GM12878 (cell line): ENCODE data around the gene RNLS. TPM values are rescaled to one million over a fixed set of nuclear protein-coding genes. Genes with fewer than 3 reads are reported as not detected.

ENCODE experiments used
- EED ChIP-seq: sonication (generic); IDR thresholded peaks from 2 replicates; pipeline ENCODE4 v1.6.1; 2016; ENCODE audit warnings: antibody characterized with exemption, low read depth
- NFIC ChIP-seq: IDR thresholded peaks from 2 replicates; pipeline ENCODE4 v1.6.1; 2012; ENCODE audit warnings: low read depth, mild to moderate bottlenecking, inconsistent platforms, low read length, moderate library complexity
- NR2C1 ChIP-seq: fragments of 450-650 bp; IDR thresholded peaks from 2 replicates; pipeline ENCODE4 v1.6.1; 2017; ENCODE audit warnings: antibody characterized with exemption, mild to moderate bottlenecking, moderate library complexity
- SRF ChIP-seq, 2 experiments: IDR thresholded peaks; 2 replicates each; pipeline ENCODE4 v1.6.1; 2011; ENCODE audit warnings: low read depth in 2 of 2, low read length in 2 of 2, mild to moderate bottlenecking in 1 of 2, moderate library complexity in 1 of 2
- STAT1 ChIP-seq: fragments of 450-650 bp; conservative IDR thresholded peaks from 2 replicates; pipeline ENCODE4 v1.6.1; 2014; ENCODE audit warnings: antibody characterized with exemption, mild to moderate bottlenecking
- polyA plus RNA-seq, 11 experiments: library from polyadenylated mRNA; depleted of rRNA in 4 of 11; unstranded in 6 of 11; stranded (reverse) in 5 of 11; fragments of >200 nt; fragmentation: Nextera tagmentation in 4 of 11; fragmentation: Illumina TruSeq in 1 of 11; extraction: Ambion mirVana in 4 of 11; extraction: Trizol in 1 of 11; gene quantifications; 1 replicate in 1 of 11; 2 replicates in 10 of 11; pipeline versions ENCODE4 v1.2.1 to v1.2.3, GENCODE V29; 2011 to 2016; ENCODE audit warnings: inconsistent platforms in 2 of 11, missing spikeins in 2 of 11, low read depth in 1 of 11
- total RNA-seq, 4 experiments: library from RNA; depleted of rRNA in 3 of 4; stranded (reverse); fragments of >200 nt in 3 of 4; fragmentation: Illumina TruSeq in 1 of 4; extraction: Trizol in 1 of 4; gene quantifications; 2 replicates each; pipeline versions ENCODE4 v1.2.1 to v1.2.3, GENCODE V29; 2013 to 2021
- TF ChIP-seq, protein P1 (sequence below): fragments of 450-650 bp; IDR thresholded peaks from 2 replicates; pipeline ENCODE4 v1.6.1; 2018; ENCODE audit warnings: borderline replicate concordance, mild to moderate bottlenecking; ENCODE audit not compliant: partially characterized antibody
- TF ChIP-seq, protein P2 (sequence below): IDR thresholded peaks from 2 replicates; pipeline ENCODE4 v1.6.1; 2011; ENCODE audit warnings: mild to moderate bottlenecking, low read depth, low read length, moderate library complexity; ENCODE audit not compliant: insufficient replicate concordance
- TF ChIP-seq, protein P3 (sequence below): fragments of 450-650 bp; IDR thresholded peaks from 2 replicates; pipeline ENCODE4 v1.6.1; 2017; ENCODE audit warnings: antibody characterized with exemption, mild to moderate bottlenecking, moderate library complexity
- TF ChIP-seq, protein P4 (sequence below): fragments of 450-650 bp; IDR thresholded peaks from 2 replicates; pipeline ENCODE4 v1.6.1; 2017; ENCODE audit warnings: low read depth, mild to moderate bottlenecking, moderate library complexity

The RNLS gene
- total and polyA plus RNA-seq, 10 of the 15 experiments (the other 5 are each of a cell fraction or from before 2014, with no cell fraction given), result 3.4 to 6.7 (median 4.6) TPM

DNA sequence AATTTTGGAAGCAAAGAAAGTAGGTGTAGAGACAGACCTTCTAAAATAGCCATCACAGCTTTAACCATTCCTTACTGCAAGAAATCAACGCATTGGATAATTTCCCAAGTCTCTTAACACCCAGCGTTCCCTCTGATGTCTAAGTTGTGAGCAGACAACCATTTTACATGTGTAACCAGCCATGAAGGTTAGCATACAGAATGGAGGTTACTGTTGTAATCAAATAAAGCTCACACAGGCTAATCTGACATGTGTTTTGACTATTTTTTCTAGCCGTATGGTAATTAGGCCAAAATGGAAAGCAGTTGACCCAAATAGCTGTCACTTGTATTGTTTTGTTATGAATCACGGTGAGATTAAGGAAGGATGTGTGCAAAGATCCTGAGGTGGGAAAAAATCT is 336.4 kb downstream of the RNLS start (continued):
- TF ChIP-seq, protein P1, sequence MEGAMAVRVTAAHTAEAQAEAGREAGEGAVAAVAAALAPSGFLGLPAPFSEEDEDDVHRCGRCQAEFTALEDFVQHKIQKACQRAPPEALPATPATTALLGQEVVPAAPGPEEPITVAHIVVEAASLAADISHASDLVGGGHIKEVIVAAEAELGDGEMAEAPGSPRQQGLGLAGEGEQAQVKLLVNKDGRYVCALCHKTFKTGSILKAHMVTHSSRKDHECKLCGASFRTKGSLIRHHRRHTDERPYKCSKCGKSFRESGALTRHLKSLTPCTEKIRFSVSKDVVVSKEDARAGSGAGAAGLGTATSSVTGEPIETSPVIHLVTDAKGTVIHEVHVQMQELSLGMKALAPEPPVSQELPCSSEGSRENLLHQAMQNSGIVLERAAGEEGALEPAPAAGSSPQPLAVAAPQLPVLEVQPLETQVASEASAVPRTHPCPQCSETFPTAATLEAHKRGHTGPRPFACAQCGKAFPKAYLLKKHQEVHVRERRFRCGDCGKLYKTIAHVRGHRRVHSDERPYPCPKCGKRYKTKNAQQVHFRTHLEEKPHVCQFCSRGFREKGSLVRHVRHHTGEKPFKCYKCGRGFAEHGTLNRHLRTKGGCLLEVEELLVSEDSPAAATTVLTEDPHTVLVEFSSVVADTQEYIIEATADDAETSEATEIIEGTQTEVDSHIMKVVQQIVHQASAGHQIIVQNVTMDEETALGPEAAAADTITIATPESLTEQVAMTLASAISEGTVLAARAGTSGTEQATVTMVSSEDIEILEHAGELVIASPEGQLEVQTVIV, result no peak
- TF ChIP-seq, protein P2, sequence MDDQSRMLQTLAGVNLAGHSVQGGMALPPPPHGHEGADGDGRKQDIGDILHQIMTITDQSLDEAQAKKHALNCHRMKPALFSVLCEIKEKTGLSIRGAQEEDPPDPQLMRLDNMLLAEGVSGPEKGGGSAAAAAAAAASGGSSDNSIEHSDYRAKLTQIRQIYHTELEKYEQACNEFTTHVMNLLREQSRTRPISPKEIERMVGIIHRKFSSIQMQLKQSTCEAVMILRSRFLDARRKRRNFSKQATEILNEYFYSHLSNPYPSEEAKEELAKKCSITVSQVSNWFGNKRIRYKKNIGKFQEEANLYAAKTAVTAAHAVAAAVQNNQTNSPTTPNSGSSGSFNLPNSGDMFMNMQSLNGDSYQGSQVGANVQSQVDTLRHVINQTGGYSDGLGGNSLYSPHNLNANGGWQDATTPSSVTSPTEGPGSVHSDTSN, result no peak
- TF ChIP-seq, protein P3, sequence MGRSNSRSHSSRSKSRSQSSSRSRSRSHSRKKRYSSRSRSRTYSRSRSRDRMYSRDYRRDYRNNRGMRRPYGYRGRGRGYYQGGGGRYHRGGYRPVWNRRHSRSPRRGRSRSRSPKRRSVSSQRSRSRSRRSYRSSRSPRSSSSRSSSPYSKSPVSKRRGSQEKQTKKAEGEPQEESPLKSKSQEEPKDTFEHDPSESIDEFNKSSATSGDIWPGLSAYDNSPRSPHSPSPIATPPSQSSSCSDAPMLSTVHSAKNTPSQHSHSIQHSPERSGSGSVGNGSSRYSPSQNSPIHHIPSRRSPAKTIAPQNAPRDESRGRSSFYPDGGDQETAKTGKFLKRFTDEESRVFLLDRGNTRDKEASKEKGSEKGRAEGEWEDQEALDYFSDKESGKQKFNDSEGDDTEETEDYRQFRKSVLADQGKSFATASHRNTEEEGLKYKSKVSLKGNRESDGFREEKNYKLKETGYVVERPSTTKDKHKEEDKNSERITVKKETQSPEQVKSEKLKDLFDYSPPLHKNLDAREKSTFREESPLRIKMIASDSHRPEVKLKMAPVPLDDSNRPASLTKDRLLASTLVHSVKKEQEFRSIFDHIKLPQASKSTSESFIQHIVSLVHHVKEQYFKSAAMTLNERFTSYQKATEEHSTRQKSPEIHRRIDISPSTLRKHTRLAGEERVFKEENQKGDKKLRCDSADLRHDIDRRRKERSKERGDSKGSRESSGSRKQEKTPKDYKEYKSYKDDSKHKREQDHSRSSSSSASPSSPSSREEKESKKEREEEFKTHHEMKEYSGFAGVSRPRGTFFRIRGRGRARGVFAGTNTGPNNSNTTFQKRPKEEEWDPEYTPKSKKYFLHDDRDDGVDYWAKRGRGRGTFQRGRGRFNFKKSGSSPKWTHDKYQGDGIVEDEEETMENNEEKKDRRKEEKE, result no peak
- TF ChIP-seq STAT1 (no peak), NR2C1 (no peak), EED (no peak), SRF (IDR thresholded peaks at IDR 0.05; ENCODE audit: low read depth in 2 of 2, low read length in 2 of 2) (no peak), NFIC (no peak)
- TF ChIP-seq, protein P4, sequence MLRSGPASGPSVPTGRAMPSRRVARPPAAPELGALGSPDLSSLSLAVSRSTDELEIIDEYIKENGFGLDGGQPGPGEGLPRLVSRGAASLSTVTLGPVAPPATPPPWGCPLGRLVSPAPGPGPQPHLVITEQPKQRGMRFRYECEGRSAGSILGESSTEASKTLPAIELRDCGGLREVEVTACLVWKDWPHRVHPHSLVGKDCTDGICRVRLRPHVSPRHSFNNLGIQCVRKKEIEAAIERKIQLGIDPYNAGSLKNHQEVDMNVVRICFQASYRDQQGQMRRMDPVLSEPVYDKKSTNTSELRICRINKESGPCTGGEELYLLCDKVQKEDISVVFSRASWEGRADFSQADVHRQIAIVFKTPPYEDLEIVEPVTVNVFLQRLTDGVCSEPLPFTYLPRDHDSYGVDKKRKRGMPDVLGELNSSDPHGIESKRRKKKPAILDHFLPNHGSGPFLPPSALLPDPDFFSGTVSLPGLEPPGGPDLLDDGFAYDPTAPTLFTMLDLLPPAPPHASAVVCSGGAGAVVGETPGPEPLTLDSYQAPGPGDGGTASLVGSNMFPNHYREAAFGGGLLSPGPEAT, result no peak
